HG03521 (cell line): ENCODE data around the gene CELSR1.

Source experiments
- ATAC-seq: cut with Tn5 transposase; IDR thresholded peaks from one replicate; pipeline ENCODE4 v1.9.1; 2021; ENCODE audit warnings: mild to moderate bottlenecking, moderate library complexity; ENCODE audit not compliant: unreplicated experiment

The CELSR1 gene

GRCh38 chr22:46537225-46537945 lies at the start of gene CELSR1:
TSS of gene CELSR1 (minus strand) at chr22:46537620. CDS start at chr22:46537170, 450 bp downstream.
- ATAC-seq = no peak

- no peak for ATAC-seq
Observed at GRCh38 chr22:46587061-46587460, 49.6 kb upstream of the CELSR1 start.

GRCh38 chr22:46586531-46587011 lies 49.2 kb upstream of the CELSR1 start:
- no peak for ATAC-seq

GRCh38 chr22:46586123-46586519 lies 48.7 kb upstream of the CELSR1 start:
- no peak for ATAC-seq

- no peak for ATAC-seq
Observed at GRCh38 chr22:46585340-46586122, 48.1 kb upstream of the CELSR1 start.

- no peak for ATAC-seq
Observed at GRCh38 chr22:46584081-46584921, 46.9 kb upstream of the CELSR1 start.

- ATAC-seq = no peak
Observed at GRCh38 chr22:46583571-46583970, 46.2 kb upstream of the CELSR1 start.

GRCh38 chr22:46582281-46582933 lies 45.0 kb upstream of the CELSR1 start:
- no peak for ATAC-seq

GRCh38 chr22:46581538-46582244 lies 44.3 kb upstream of the CELSR1 start:
- no peak for ATAC-seq

- no peak for ATAC-seq
Observed at GRCh38 chr22:46580940-46581537, 43.6 kb upstream of the CELSR1 start.

GRCh38 chr22:46579751-46580449 lies 42.5 kb upstream of the CELSR1 start:
- ATAC-seq = no peak

GRCh38 chr22:46578824-46579561 lies 41.6 kb upstream of the CELSR1 start:
- no peak for ATAC-seq

- ATAC-seq = no peak
Observed at GRCh38 chr22:46578251-46578823, 40.9 kb upstream of the CELSR1 start.

GRCh38 chr22:46577368-46578249 lies 40.2 kb upstream of the CELSR1 start:
- no peak for ATAC-seq

- no peak for ATAC-seq
Observed at GRCh38 chr22:46576556-46577367, 39.3 kb upstream of the CELSR1 start.

- ATAC-seq = no peak
Observed at GRCh38 chr22:46575911-46576555, 38.6 kb upstream of the CELSR1 start.
